Astrocyte (in vitro differentiated cells and primary cell): ENCODE results near the gene NACC1. TPM values are rescaled to one million over a fixed set of nuclear protein-coding genes. Genes with fewer than 3 reads are reported as not detected.

Source experiments
- DNase-seq: peaks from one replicate; pipeline ENCODE4 v3.0.0-alpha.2; 2010; ENCODE audit warnings: low read depth
- FAIRE-seq: peaks from 2 replicates; lab custom pipeline; 2011; peaks lifted over from hg19 to GRCh38; lab: Jason Lieb, UNC
- H2AFZ ChIP-seq: 2 replicates; pipeline ENCODE4 v1.6.0; 2012; ENCODE audit warnings: low read depth, low read length, inconsistent platforms
- H3K27ac ChIP-seq: 2 replicates; pipeline ENCODE4 v1.5.1; 2011; ENCODE audit warnings: low read depth, low read length, inconsistent platforms
- H3K27me3 ChIP-seq: 2 replicates; pipeline ENCODE4 v1.6.0; 2011; ENCODE audit warnings: low read length, inconsistent platforms; ENCODE audit not compliant: insufficient read depth
- H3K36me3 ChIP-seq: 2 replicates; pipeline ENCODE4 v1.5.1; 2011; ENCODE audit warnings: low read length, inconsistent platforms; ENCODE audit not compliant: insufficient read depth
- H3K4me1 ChIP-seq: 2 replicates; pipeline ENCODE4 v1.5.1; 2011; ENCODE audit warnings: low read length, inconsistent platforms; ENCODE audit not compliant: insufficient read depth
- H3K4me2 ChIP-seq: 2 replicates; pipeline ENCODE4 v1.6.0; 2012; ENCODE audit warnings: low read length, inconsistent platforms
- H3K4me3 ChIP-seq: 2 replicates; pipeline ENCODE4 v1.5.1; 2011; ENCODE audit warnings: low read depth, mild to moderate bottlenecking, low read length, inconsistent platforms; ENCODE audit not compliant: insufficient read depth
- H3K79me2 ChIP-seq: 2 replicates; pipeline ENCODE4 v1.6.0; 2012; ENCODE audit warnings: mild to moderate bottlenecking, low read length, inconsistent platforms; ENCODE audit not compliant: insufficient read depth
- H3K9ac ChIP-seq: 2 replicates; pipeline ENCODE4 v1.6.0; 2012; ENCODE audit warnings: mild to moderate bottlenecking, low read length, inconsistent platforms
- H3K9me3 ChIP-seq: 2 replicates; pipeline ENCODE4 v1.5.1; 2012; ENCODE audit warnings: low read depth, mild to moderate bottlenecking, low read length, inconsistent platforms; ENCODE audit not compliant: insufficient read depth
- H4K20me1 ChIP-seq: 2 replicates; pipeline ENCODE4 v1.6.0; 2012; ENCODE audit warnings: low read length, inconsistent platforms; ENCODE audit not compliant: insufficient read depth
- H3K27ac Mint-ChIP-seq: one replicate; pipeline ENCODE4 v1.8.0; 2021; ENCODE audit warnings: mild to moderate bottlenecking, mixed read lengths; ENCODE audit not compliant: unreplicated experiment
- H3K27me3 Mint-ChIP-seq: one replicate; pipeline ENCODE4 v1.8.0; 2021; ENCODE audit warnings: low read depth, mixed read lengths; ENCODE audit not compliant: unreplicated experiment
- H3K36me3 Mint-ChIP-seq: one replicate; pipeline ENCODE4 v1.8.0; 2021; ENCODE audit warnings: low read depth, mixed read lengths; ENCODE audit not compliant: unreplicated experiment
- H3K4me1 Mint-ChIP-seq: one replicate; pipeline ENCODE4 v1.8.0; 2021; ENCODE audit warnings: low read depth, mixed read lengths; ENCODE audit not compliant: unreplicated experiment
- H3K4me3 Mint-ChIP-seq: one replicate; pipeline ENCODE4 v1.8.0; 2021; ENCODE audit warnings: mild to moderate bottlenecking, moderate library complexity, mixed read lengths; ENCODE audit not compliant: unreplicated experiment
- H3K9me3 Mint-ChIP-seq: one replicate; pipeline ENCODE4 v1.8.0; 2021; ENCODE audit warnings: mild to moderate bottlenecking, mixed read lengths; ENCODE audit not compliant: unreplicated experiment
- CTCF ChIP-seq: IDR thresholded peaks from 2 replicates; pipeline ENCODE4 v1.5.1; 2011; ENCODE audit warnings: low read depth, mild to moderate bottlenecking, inconsistent platforms, low read length, moderate library complexity; ENCODE audit not compliant: insufficient read depth
- EZH2 ChIP-seq: IDR thresholded peaks from 2 replicates; pipeline ENCODE4 v1.6.1; 2012; ENCODE audit warnings: mild to moderate bottlenecking, low read length, inconsistent platforms; ENCODE audit not compliant: insufficient read depth
- total RNA-seq: library from RNA; stranded (reverse); gene quantifications from 2 replicates; pipeline ENCODE4 v1.2.1, GENCODE V29; 2021

The NACC1 gene
- total RNA-seq, 1 donor from 2014 or later = 104 TPM

- no peak for TF ChIP-seq CTCF
- no peak for TF ChIP-seq EZH2
- peaks cover 85% of the 10 kb centered on the region for H3K79me2 ChIP-seq
- H3K27me3 ChIP-seq = no peaks in the 10 kb centered on the region
- Mint-ChIP-seq H3K4me1 (peaks cover 48% of the 10 kb centered on the region), H3K9me3 (no peaks in the 10 kb centered on the region), H3K4me3 (peak overlapping the region; percentile 89), H3K36me3 (peaks cover 5% of the 10 kb centered on the region), H3K27ac (peak overlapping the region; percentile 24), H3K27me3 (no peaks in the 10 kb centered on the region)
- peaks cover 62% of the 10 kb centered on the region for H3K4me1 ChIP-seq
- H2AFZ ChIP-seq = no peak overlapping the region
- H3K9me3 ChIP-seq = no peaks in the 10 kb centered on the region
- peak overlapping the region; percentile 78 for H3K4me3 ChIP-seq
- H4K20me1 ChIP-seq = peaks cover 59% of the 10 kb centered on the region
- DNase-seq (no peak), FAIRE-seq (no peak)
- peak overlapping the region; percentile 88 for H3K27ac ChIP-seq
- peak overlapping the region; percentile 95 for H3K9ac ChIP-seq
- H3K4me2 ChIP-seq = peak overlapping the region; percentile 92
- peaks cover 3% of the 10 kb centered on the region for H3K36me3 ChIP-seq
Observed at GRCh38 chr19:13119627-13120026, 1.6 kb downstream of the NACC1 start.

- Mint-ChIP-seq H3K27ac (no peak overlapping the region), H3K36me3 (peaks cover 5% of the 10 kb centered on the region), H3K9me3 (no peaks in the 10 kb centered on the region), H3K4me3 (peak overlapping the region; percentile 89), H3K4me1 (peaks cover 48% of the 10 kb centered on the region), H3K27me3 (no peaks in the 10 kb centered on the region)
- Histone ChIP-seq H3K9ac (peak overlapping the region; percentile 95), H2AFZ (no peak overlapping the region), H3K4me3 (peak overlapping the region; percentile 78), H3K36me3 (peaks cover 3% of the 10 kb centered on the region), H3K9me3 (no peaks in the 10 kb centered on the region), H3K79me2 (peaks cover 85% of the 10 kb centered on the region), H3K27me3 (no peaks in the 10 kb centered on the region), H3K27ac (peak overlapping the region; percentile 88), H4K20me1 (peaks cover 63% of the 10 kb centered on the region), H3K4me1 (peaks cover 60% of the 10 kb centered on the region), H3K4me2 (peak overlapping the region; percentile 92)
- FAIRE-seq (no peak), DNase-seq (no peak)
- no peak for TF ChIP-seq EZH2
- TF ChIP-seq CTCF = no peak
Observed at GRCh38 chr19:13120031-13120430, 2.0 kb downstream of the NACC1 start.

- FAIRE-seq (no peak), DNase-seq (peak; percentile 65)
- peak overlapping the region; percentile 64 for H3K4me3 Mint-ChIP-seq
- H2AFZ ChIP-seq = no peak overlapping the region
- peaks cover 85% of the 10 kb centered on the region for H3K79me2 ChIP-seq
- peak overlapping the region; percentile 88 for H3K27ac ChIP-seq
- no peaks in the 10 kb centered on the region for H3K9me3 Mint-ChIP-seq
- H3K27ac Mint-ChIP-seq = no peak overlapping the region
- no peaks in the 10 kb centered on the region for H3K27me3 ChIP-seq
- H3K36me3 Mint-ChIP-seq = peaks cover 5% of the 10 kb centered on the region
- TF ChIP-seq CTCF (no peak), EZH2 (no peak)
- H3K4me3 ChIP-seq = peak overlapping the region; percentile 78
- H3K9ac ChIP-seq = peak overlapping the region; percentile 95
- H4K20me1 ChIP-seq = peaks cover 69% of the 10 kb centered on the region
- H3K27me3 Mint-ChIP-seq = no peaks in the 10 kb centered on the region
- peaks cover 42% of the 10 kb centered on the region for H3K4me1 Mint-ChIP-seq
- H3K36me3 ChIP-seq = peaks cover 3% of the 10 kb centered on the region
- H3K4me1 ChIP-seq = peaks cover 52% of the 10 kb centered on the region
- peak overlapping the region; percentile 92 for H3K4me2 ChIP-seq
- H3K9me3 ChIP-seq = no peaks in the 10 kb centered on the region
Observed at GRCh38 chr19:13120817-13121216, 2.8 kb downstream of the NACC1 start.
